Fibroblast of lung (primary cell): ENCODE measurements around the gene CENPL.

ENCODE experiments used
- EZH2 ChIP-seq: IDR thresholded peaks from 2 replicates; pipeline ENCODE4 v1.5.1; 2012; ENCODE audit warnings: low read length, control low read depth, mild to moderate bottlenecking; ENCODE audit errors: missing control alignments
- TF ChIP-seq, protein P1 (sequence below), 2 donors: IDR thresholded peaks in 1 of 2; conservative IDR thresholded peaks in 1 of 2; 1 replicate in 1 of 2; 2 replicates in 1 of 2; pipeline ENCODE4 v1.5.1; 2011 to 2012; ENCODE audit warnings: low read length in 2 of 2, control low read depth in 1 of 2, inconsistent platforms in 1 of 2, low read depth in 1 of 2, mild to moderate bottlenecking in 1 of 2

DNA sequence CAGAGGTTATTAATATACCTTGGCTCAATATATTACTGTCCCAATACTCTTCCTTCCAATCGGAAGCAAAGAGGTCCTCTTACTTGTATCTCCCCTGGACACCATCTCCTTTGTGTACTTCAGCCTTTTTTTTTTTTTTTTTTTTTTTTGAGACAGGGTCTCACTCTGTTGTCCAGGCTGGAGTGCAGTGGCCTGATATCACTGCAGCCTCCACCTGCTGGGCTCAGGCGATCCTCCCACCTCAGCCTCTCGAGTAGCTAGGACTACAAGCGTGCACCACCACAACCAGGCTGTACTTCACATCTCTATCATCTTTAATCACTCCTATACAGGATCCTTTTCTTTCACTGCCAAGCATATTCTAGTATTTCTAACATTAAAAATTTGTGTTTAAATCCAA, 3.0 kb downstream of the CENPL start:
- TF ChIP-seq, protein P1, sequence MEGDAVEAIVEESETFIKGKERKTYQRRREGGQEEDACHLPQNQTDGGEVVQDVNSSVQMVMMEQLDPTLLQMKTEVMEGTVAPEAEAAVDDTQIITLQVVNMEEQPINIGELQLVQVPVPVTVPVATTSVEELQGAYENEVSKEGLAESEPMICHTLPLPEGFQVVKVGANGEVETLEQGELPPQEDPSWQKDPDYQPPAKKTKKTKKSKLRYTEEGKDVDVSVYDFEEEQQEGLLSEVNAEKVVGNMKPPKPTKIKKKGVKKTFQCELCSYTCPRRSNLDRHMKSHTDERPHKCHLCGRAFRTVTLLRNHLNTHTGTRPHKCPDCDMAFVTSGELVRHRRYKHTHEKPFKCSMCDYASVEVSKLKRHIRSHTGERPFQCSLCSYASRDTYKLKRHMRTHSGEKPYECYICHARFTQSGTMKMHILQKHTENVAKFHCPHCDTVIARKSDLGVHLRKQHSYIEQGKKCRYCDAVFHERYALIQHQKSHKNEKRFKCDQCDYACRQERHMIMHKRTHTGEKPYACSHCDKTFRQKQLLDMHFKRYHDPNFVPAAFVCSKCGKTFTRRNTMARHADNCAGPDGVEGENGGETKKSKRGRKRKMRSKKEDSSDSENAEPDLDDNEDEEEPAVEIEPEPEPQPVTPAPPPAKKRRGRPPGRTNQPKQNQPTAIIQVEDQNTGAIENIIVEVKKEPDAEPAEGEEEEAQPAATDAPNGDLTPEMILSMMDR (conservative IDR thresholded peaks at IDR 0.05 in 1 of 2, IDR thresholded peaks at IDR 0.05 in 1 of 2; ENCODE audit: low read depth in 1 of 2, low read length in 2 of 2): no peak
- TF ChIP-seq EZH2: no peak
